Aorta (tissue), 5 donors: ENCODE results near the gene KCNJ12. TPM values are rescaled to one million over a fixed set of nuclear protein-coding genes. Genes with fewer than 3 reads are reported as not detected.
"Not testable (repeated sequence)": the region's sequence is repeated elsewhere in the genome, so short reads cannot be mapped to it uniquely, and the experiment has no call there.

ENCODE experiments used
- ATAC-seq: fragments of 200-7000 bp; cut with Tn5 transposase; one replicate; pipeline ENCODE4 v1.9.1; 2022; ENCODE audit warnings: moderate library complexity; ENCODE audit not compliant: low FRiP score
- DNase-seq, 2 donors: peaks; one replicate each; pipeline ENCODE4 v3.0.0-alpha.2; 2020
- H3K27ac ChIP-seq, 2 donors: one replicate each; pipeline ENCODE4 v1.5.1; 2013; ENCODE audit warnings: low read length in 2 of 2, mild to moderate bottlenecking in 2 of 2, moderate library complexity in 2 of 2, control low read depth in 1 of 2, inconsistent platforms in 1 of 2, low read depth in 1 of 2
- H3K27me3 ChIP-seq, 2 donors: one replicate each; pipeline ENCODE4 v1.6.1; 2013; ENCODE audit warnings: control low read depth in 1 of 2, low read length in 1 of 2, mild to moderate bottlenecking in 1 of 2, moderate library complexity in 1 of 2; ENCODE audit not compliant: insufficient read depth in 2 of 2, control insufficient read depth in 1 of 2
- H3K36me3 ChIP-seq, 2 donors: one replicate each; pipeline ENCODE4 v1.6.1; 2013; ENCODE audit warnings: control low read depth in 1 of 2, low read length in 1 of 2, mild to moderate bottlenecking in 1 of 2; ENCODE audit not compliant: insufficient read depth in 2 of 2, control insufficient read depth in 1 of 2
- H3K4me1 ChIP-seq, 2 donors: one replicate each; pipeline ENCODE4 v1.6.1; 2013; ENCODE audit warnings: low read length in 2 of 2, control low read depth in 1 of 2, mild to moderate bottlenecking in 1 of 2, moderate library complexity in 1 of 2; ENCODE audit not compliant: insufficient read depth in 2 of 2, control insufficient read depth in 1 of 2
- H3K4me3 ChIP-seq, 2 donors: one replicate each; pipeline ENCODE4 v1.5.1; 2013; ENCODE audit warnings: low read length in 2 of 2, control low read depth in 1 of 2, mild to moderate bottlenecking in 1 of 2
- H3K9me3 ChIP-seq: one replicate; pipeline ENCODE4 v1.6.1; 2013; ENCODE audit warnings: mild to moderate bottlenecking, low read length; ENCODE audit not compliant: control insufficient read depth
- WGBS, 2 donors: extraction: QIAGEN DNeasy Blood & Tissue Kit; methylation state at CpG; one replicate each; pipeline ENCODE4 v1.1.7; 2013; 5-methylcytosine and 5-hydroxymethylcytosine counted together
- intact Hi-C, 2 donors: fragments of 100-400 bp; cut with DNase I; formaldehyde crosslinking; loops; one replicate each; pipeline versions ENCODE4 v1.14.2 to v1.15.0; 2022
- polyA plus RNA-seq, 2 donors: library from polyadenylated mRNA; stranded (reverse); fragments of 200-250 nt; gene quantifications; one replicate each; pipeline ENCODE4 v1.2.3, GENCODE V29; 2013
- total RNA-seq, 2 donors: library from RNA; stranded (reverse); fragmentation: NEBNext Ultra II Directional; extraction: Animal tissue kit (Norgen Biotek cat#: 25700); gene quantifications; one replicate each; pipeline ENCODE4 v1.2.1, GENCODE V29; 2021
- donor health status: healthy with polysubstance abuse.
- donor health status: Bipolar disorder and iron deficiency.
- donor health status: DM: no; HTN: no; CAD: no.
- donor health status: DM: no; HTN: no; CAD: no.
- donor health status: DM: yes; HTN: yes; CAD: no.

The KCNJ12 gene
- total and polyA plus RNA-seq, 4 donors, result 0.13 to 4.0 (median 2.9) TPM; not detected in 1

DNA sequence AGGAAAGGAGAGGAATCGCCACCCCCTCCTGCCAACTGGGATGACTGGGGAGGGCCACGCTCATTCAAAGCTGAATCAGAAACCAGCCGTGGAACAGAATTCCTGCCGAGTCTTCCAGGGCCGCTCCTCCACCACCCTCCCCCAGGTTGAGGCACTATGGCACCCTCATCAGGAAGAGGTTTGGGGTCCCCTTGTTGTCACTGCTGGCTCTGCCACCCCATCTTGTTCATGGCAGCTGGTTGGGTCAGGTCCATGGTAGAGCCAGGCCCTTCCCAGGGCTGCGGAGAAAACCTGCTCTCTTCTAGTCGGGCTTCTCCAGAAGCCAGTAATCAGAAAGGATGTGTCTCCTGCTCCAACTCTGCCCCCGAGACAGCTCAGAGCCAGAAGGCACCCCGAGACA, 41.8 kb downstream of the KCNJ12 start:
- 93 to 94% methylated on average over 9 of the region's 9 CpGs for WGBS, 2 donors
- H3K27me3 ChIP-seq, result no peaks in the 10 kb centered on the region
- peak in 1 of 2 donors; percentile 41 for DNase-seq
- intact Hi-C loops, result no loop called here
- H3K27ac ChIP-seq, result no peak overlapping the region
- no peak overlapping the region for H3K4me3 ChIP-seq
- ATAC-seq, result no peak
- H3K4me1 ChIP-seq, result no peaks in the 10 kb centered on the region
- no peaks in the 10 kb centered on the region for H3K36me3 ChIP-seq
- no peaks in the 10 kb centered on the region for H3K9me3 ChIP-seq

DNA sequence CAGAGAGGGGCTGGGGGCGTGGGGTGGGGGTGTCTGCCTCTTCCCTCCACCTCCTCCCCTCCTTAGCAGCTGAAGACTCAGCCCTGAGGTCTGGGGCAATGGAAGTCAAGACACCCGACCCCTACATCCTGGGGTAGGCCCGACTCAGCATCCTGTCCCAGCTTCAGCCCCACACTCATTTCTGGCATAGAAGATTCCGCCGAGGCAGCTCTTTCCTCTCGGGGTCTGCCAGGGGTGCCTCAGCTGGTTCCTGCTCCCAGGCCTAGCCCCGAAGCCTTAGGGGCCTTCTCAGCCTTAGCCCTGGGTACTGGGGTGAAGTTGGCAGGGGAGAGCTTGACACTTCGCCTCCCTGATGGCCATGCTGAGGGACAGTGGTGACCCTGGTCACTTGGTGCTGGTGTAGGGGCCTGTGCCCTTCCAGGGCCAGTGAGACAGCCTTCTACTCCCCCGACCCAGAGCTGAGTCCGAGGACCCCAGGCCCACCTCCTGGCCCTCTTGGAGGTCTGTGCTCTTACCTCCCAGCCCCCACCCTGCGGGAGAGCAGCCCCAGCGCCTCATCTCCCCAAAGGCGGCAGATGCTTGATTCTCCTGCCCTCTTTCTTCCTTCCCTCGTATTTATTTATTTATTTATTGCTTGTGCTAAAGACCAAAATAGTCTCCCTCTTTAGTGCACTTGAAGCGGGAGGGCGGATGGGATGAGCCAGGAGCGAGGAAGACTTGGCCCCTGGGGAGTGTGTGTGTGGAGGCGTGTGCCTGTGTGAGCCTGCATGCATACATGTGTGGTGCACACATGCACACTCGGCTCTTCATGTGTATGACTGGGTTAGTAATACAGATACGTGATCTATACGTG, 42.5 kb downstream of the KCNJ12 start:
- H3K36me3 ChIP-seq, result no peaks in the 10 kb centered on the region
- ATAC-seq (no peak), DNase-seq (peak in 1 of 2 donors; percentile 26)
- no peaks in the 10 kb centered on the region for H3K27me3 ChIP-seq
- WGBS, 2 donors, result 87 to 91% methylated on average over 21 of the region's 21 CpGs
- H3K4me1 ChIP-seq, result no peaks in the 10 kb centered on the region
- no peak overlapping the region for H3K4me3 ChIP-seq
- no peaks in the 10 kb centered on the region for H3K9me3 ChIP-seq
- H3K27ac ChIP-seq, result no peak overlapping the region
- intact Hi-C loops, result no loop called here

GRCh38 chr17:21419299-21420239, 43.4 kb downstream of the KCNJ12 start:
- Histone ChIP-seq H3K9me3 (no peaks in the 10 kb centered on the region), H3K4me1 (no peaks in the 10 kb centered on the region), H3K4me3 (no peak overlapping the region), H3K27ac (no peak overlapping the region), H3K36me3 (no peaks in the 10 kb centered on the region), H3K27me3 (no peaks in the 10 kb centered on the region)
- intact Hi-C loops, result no loop called here
- DNase-seq (peak in 1 of 2 donors; percentile 40), ATAC-seq (no peak)
- WGBS, 2 donors, result 84 to 88% methylated on average over 25 of the region's 25 CpGs

GRCh38 chr17:21420503-21421090, 44.4 kb downstream of the KCNJ12 start:
- H3K4me1 ChIP-seq, H3K27ac ChIP-seq, ATAC-seq, H3K27me3 ChIP-seq, H3K4me3 ChIP-seq, H3K9me3 ChIP-seq, H3K36me3 ChIP-seq, intact Hi-C loops: not testable (repeated sequence)
- peak in 1 of 2 donors; percentile 34 for DNase-seq
- WGBS, 2 donors, result 81 to 82% methylated on average over 11 of the region's 11 CpGs

DNA sequence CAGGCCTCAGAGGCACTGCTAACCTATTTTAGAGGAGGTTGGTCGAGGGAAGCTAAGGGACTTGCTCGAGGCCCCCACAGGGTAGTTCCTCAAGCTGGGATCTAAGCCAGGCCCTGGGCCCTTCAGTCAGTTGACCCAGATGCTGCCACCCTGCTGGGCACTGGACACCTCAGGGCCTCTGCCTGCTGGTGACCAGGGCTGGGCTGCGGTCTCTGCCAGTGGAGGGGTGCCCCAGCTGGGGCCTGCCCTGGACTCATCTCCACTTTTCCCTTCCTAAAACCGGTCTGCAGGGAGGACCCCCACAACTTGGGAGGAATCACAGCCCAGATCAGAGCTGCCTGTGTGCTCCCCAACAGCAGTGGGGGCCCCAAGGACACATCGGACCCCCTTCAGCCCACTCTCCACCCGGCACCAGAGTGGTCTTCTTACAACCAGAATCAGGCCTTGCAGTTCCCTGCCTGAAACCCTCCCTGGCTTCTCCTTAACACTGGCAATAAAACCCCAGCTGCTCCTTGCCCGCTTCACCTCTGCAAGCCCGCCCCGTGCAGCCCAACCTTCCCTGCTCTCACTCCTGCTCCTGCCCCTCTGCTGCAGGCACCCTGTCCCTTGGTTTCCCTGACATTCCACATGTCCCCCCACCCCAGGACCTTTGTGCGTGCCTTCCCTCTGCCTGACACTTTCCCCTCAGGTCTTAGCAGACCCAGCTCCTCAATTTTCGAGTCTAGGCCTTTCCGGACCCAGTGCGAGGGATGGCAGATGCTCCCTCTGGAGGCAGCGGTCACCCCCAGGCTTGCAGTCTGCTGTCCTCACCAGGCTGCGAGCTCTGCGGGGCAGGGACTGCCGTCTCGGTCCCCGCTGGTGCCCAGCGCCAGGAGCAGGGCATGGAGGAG, 45.5 kb downstream of the KCNJ12 start:
- H3K9me3 ChIP-seq, H3K4me3 ChIP-seq, intact Hi-C loops, H3K27me3 ChIP-seq, H3K36me3 ChIP-seq, ATAC-seq, H3K27ac ChIP-seq, DNase-seq, H3K4me1 ChIP-seq: not testable (repeated sequence)
- 86% methylated on average over 20 of the region's 20 CpGs for WGBS, 2 donors

DNA sequence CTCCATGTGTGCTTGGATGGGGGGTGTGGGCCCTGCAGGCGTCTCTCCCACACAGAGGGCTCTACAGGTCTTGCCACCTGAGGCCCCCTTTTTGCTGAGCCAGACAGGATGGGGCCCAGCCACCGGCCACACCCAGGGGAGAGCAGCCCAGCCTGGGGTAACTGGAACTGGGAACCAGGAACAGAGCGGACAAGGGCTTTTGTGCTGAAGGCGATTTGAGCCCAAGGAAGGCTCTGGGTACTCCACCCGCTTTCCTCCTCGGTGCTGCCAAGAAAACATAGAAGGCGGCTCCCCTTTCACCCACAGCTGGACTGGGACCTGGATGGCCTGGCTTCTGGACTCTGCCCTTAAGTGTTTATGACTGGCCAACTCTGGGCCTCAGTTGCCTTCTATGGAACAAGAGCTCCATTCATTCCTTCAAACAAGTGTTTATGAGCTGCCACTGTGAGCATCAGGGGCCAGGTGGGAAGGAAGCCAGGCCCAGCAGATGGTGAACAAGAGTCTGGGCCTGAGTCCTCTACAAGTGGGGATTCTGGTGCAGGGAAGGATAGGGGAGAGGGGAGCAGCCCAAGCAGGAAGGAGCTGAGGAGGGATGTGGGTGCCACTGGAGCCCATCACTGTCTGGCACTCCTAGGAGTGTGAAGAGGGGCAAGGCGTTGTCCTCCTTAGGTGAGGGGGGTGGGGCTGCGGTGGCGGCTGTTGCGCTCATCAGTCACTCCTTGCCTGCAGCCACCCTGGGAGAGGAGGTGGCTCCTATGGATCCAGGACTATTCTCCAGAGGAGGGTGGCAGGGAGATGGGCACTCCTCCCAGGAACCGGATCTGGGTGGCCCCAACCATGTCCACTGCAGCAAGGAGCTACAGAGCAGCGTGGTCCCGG, 46.4 kb downstream of the KCNJ12 start:
- intact Hi-C loops, ATAC-seq, H3K4me1 ChIP-seq: not testable (repeated sequence)

DNA sequence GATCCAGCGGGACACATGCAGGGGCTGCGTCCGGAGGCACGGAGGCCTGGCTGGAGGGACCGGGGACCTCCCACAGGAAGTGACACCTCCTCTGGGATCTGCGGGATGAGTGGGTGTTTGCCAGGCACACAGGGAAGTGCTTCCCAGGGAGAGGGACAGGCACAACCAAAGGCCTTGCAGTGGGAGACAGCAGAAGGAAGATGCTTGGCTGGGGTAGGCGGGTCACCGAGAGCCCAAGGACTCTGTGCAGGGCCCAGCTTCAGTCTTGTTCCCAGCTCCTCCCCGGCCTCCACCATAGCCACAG, 47.0 kb downstream of the KCNJ12 start:
- 69 to 71% methylated on average over 9 of the region's 9 CpGs for WGBS, 2 donors
- H3K27ac ChIP-seq, H3K4me3 ChIP-seq, intact Hi-C loops, DNase-seq, H3K4me1 ChIP-seq, H3K9me3 ChIP-seq, ATAC-seq, H3K27me3 ChIP-seq, H3K36me3 ChIP-seq: not testable (repeated sequence)

More for the DNA sequence above, 46.4 kb downstream of the KCNJ12 start:
- not testable (repeated sequence) for H3K27ac ChIP-seq, DNase-seq, H3K27me3 ChIP-seq, H3K9me3 ChIP-seq, H3K36me3 ChIP-seq, H3K4me3 ChIP-seq
- 79 to 85% methylated on average over 10 to 12 of the region's 14 CpGs for WGBS, 2 donors
